Pancreas (tissue), 10 donors: Measurements from ENCODE around the gene REEP3. TPM values are rescaled to one million over a fixed set of nuclear protein-coding genes. Genes with fewer than 3 reads are reported as not detected.
A peak's percentile ranks its signal among the peaks of the same experiment; 100 is the strongest.

Experiments used
- ATAC-seq, 4 donors: fragments of 200-7000 bp; cut with Tn5 transposase; one replicate each; pipeline versions ENCODE4 v1.8.0 to v1.9.1; 2020; ENCODE audit warnings: mild to moderate bottlenecking in 4 of 4, moderate library complexity in 4 of 4
- DNase-seq, 6 donors: peaks; one replicate each; pipeline ENCODE4 v3.0.0-alpha.2; 2020
- FAIRE-seq: peaks from 2 replicates; lab custom pipeline; 2012; peaks lifted over from hg19 to GRCh38; lab: Jason Lieb, UNC
- H3K27ac ChIP-seq, 4 donors: fragments of 200-600 bp; sonication (generic); 1 replicate in 3 of 4; 2 replicates in 1 of 4; pipeline versions ENCODE4 v1.5.0 to v1.8.0; 2020
- H3K27me3 ChIP-seq, 4 donors: fragments of 200-600 bp; one replicate each; pipeline ENCODE4 v1.8.0; 2021
- H3K36me3 ChIP-seq, 3 donors: fragments of 200-600 bp; sonication (generic) in 1 of 3; one replicate each; pipeline versions ENCODE4 v1.5.0 to v1.8.0; 2020 to 2021
- H3K4me1 ChIP-seq, 3 donors: fragments of 200-600 bp; one replicate each; pipeline ENCODE4 v1.8.0; 2021
- H3K4me3 ChIP-seq, 4 donors: fragments of 200-600 bp; sonication (generic) in 2 of 4; one replicate each; pipeline versions ENCODE4 v1.5.0 to v1.8.0; 2020 to 2021
- H3K9me3 ChIP-seq, 4 donors: fragments of 200-600 bp; one replicate each; pipeline ENCODE4 v1.8.0; 2021
- CTCF ChIP-seq, 4 donors: fragments of 200-600 bp; sonication (generic) in 3 of 4; IDR thresholded peaks; one replicate each; pipeline versions ENCODE4 v1.5.0 to v1.8.0; 2021; ENCODE audit warnings: antibody characterized with exemption in 4 of 4
- WGBS, 2 donors: extraction: QIAGEN DNeasy Blood & Tissue Kit; methylation state at CpG; one replicate each; pipeline ENCODE4 v1.1.7; 2013; 5-methylcytosine and 5-hydroxymethylcytosine counted together
- intact Hi-C, 3 donors: fragments of 100-400 bp; cut with DNase I; formaldehyde crosslinking; loops; one replicate each; pipeline versions ENCODE4 v1.11.1 to v1.14.2; 2022
- polyA plus RNA-seq, 2 donors: library from polyadenylated mRNA; stranded (reverse); fragments of 200-250 nt; gene quantifications; one replicate each; pipeline ENCODE4 v1.2.3, GENCODE V29; 2013
- total RNA-seq, 6 donors: library from RNA; stranded (reverse); fragmentation: NEBNext Ultra II Directional in 4 of 6; extraction: Animal tissue kit (Norgen Biotek cat#: 25700) in 4 of 6; gene quantifications; one replicate each; pipeline versions ENCODE4 v1.2.1 to v1.2.4, GENCODE V29; 2021 to 2023
- donor health status: healthy with polysubstance abuse.
- donor health status: DM: no; HTN: no; CAD: no; lungs with moderate emphysema.
- donor health status: DM: no; HTN: no; CAD: no.
- donor health status: control.
- donor health status: control.
- donor health status: Bipolar disorder and iron deficiency.
- donor health status: DM: yes; HTN: yes; CAD: no.
- donor health status: DM: no; HTN: no; CAD: no.
- donor health status: DM: no; HTN: no; CAD: no.
- donor health status: DM: yes; HTN: yes; CAD: no.

Gene REEP3
- total and polyA plus RNA-seq, 8 donors, result 2.7 to 21.3 (median 9.4) TPM

- WGBS, 2 donors, result 98% methylated on average over 3 of the region's 3 CpGs
- Histone ChIP-seq H3K27me3 (no peaks in the 10 kb centered on the region), H3K4me3 (no peak overlapping the region), H3K27ac (no peak overlapping the region), H3K4me1 (peaks cover 4 to 11% (median 8%) of the 10 kb centered on the region in 3 donors), H3K9me3 (no peaks in the 10 kb centered on the region), H3K36me3 (no peaks in the 10 kb centered on the region)
- no peak for ATAC-seq
- no peak for FAIRE-seq
- intact Hi-C loops, result no loop called here
- no peak for DNase-seq
- TF ChIP-seq CTCF (IDR thresholded peaks at IDR 0.05), result no peak
Measured at GRCh38 chr10:63667596-63668480, 146.6 kb downstream of the REEP3 start.

GRCh38 chr10:63670291-63670898, 149.2 kb downstream of the REEP3 start:
- DNase-seq (no peak), FAIRE-seq (no peak)

GRCh38 chr10:63671317-63671937, 150.2 kb downstream of the REEP3 start:
- peak in 3 of 4 donors; percentile 50 to 56 (median 54) for ATAC-seq
- FAIRE-seq, result no peak
- 17 to 20% methylated on average over 2 of the region's 2 CpGs for WGBS, 2 donors

More at GRCh38 chr10:63670291-63670898, 149.2 kb downstream of the REEP3 start:
- Histone ChIP-seq H3K27me3 (no peaks in the 10 kb centered on the region), H3K9me3 (no peaks in the 10 kb centered on the region), H3K27ac (no peak overlapping the region), H3K4me3 (no peak overlapping the region), H3K4me1 (peaks cover 4 to 11% (median 8%) of the 10 kb centered on the region in 3 donors), H3K36me3 (no peaks in the 10 kb centered on the region)
- intact Hi-C loops, result no loop called here
- 75 to 78% methylated on average over 10 of the region's 10 CpGs for WGBS, 2 donors
- ATAC-seq, result peak in 1 of 4 donors; percentile 24
- TF ChIP-seq CTCF (IDR thresholded peaks at IDR 0.05), result no peak

GRCh38 chr10:63672491-63672890, 151.3 kb downstream of the REEP3 start:
- no peak overlapping the region for H3K27ac ChIP-seq
- TF ChIP-seq CTCF (IDR thresholded peaks at IDR 0.05), result no peak
- FAIRE-seq (no peak), ATAC-seq (no peak), DNase-seq (no peak)
- WGBS, 2 donors, result 88 to 96% methylated on average over 3 of the region's 3 CpGs
- no peak overlapping the region for H3K4me3 ChIP-seq
- H3K4me1 ChIP-seq, result peaks cover 4 to 11% (median 8%) of the 10 kb centered on the region in 3 donors
- H3K9me3 ChIP-seq, result no peaks in the 10 kb centered on the region
- intact Hi-C loops, result no loop called here
- no peaks in the 10 kb centered on the region for H3K36me3 ChIP-seq
- no peaks in the 10 kb centered on the region for H3K27me3 ChIP-seq

More at GRCh38 chr10:63671317-63671937, 150.2 kb downstream of the REEP3 start:
- Histone ChIP-seq H3K27ac (no peak overlapping the region), H3K9me3 (no peaks in the 10 kb centered on the region), H3K27me3 (no peaks in the 10 kb centered on the region), H3K4me3 (no peak overlapping the region), H3K4me1 (peaks cover 4 to 11% (median 8%) of the 10 kb centered on the region in 3 donors), H3K36me3 (no peaks in the 10 kb centered on the region)
- intact Hi-C loops, result no loop called here
- no peak for TF ChIP-seq CTCF (IDR thresholded peaks at IDR 0.05)
- DNase-seq, result no peak
